Activated T-cell treated with anti-CD3 and anti-CD28 coated beads for 24 hours (primary cell): ENCODE results near the gene NR5A1.

Experiments
- DNase-seq: peaks from one replicate; pipeline ENCODE4 v3.0.0-alpha.2; 2020; ENCODE audit warnings: low read depth

The NR5A1 gene

GRCh38 chr9:124457887-124458431, 49.2 kb downstream of the NR5A1 start:
- DNase-seq = no peak

- DNase-seq = no peak
Observed at GRCh38 chr9:124457079-124457886, 49.9 kb downstream of the NR5A1 start.

- DNase-seq = no peak
Observed at GRCh38 chr9:124456341-124457078, 50.7 kb downstream of the NR5A1 start.

GRCh38 chr9:124455820-124456219, 51.4 kb downstream of the NR5A1 start:
- no peak for DNase-seq

GRCh38 chr9:124454791-124455443, 52.3 kb downstream of the NR5A1 start:
- no peak for DNase-seq

DNA sequence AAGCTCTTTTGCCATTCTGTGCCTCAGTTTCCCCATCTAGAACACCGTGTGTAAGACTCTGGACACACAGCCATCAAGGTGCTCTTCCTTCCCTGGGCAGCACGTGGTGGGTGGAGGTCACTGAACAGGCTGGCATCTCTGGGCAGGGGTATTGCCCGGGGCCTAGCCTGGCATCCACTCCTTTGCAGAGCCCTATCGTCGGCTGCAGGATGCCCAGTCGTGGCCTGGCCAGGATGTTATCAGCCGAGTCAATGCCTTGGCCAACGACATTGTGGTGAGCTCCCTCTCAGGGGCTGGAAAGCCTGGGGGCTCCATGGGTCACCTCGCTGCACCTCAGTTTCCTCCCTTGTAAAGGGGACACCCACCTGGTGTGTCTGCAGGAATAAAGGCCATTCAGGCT, 52.9 kb downstream of the NR5A1 start:
- no peak for DNase-seq

- DNase-seq = no peak
Observed at GRCh38 chr9:124453586-124454191, 53.5 kb downstream of the NR5A1 start.

DNA sequence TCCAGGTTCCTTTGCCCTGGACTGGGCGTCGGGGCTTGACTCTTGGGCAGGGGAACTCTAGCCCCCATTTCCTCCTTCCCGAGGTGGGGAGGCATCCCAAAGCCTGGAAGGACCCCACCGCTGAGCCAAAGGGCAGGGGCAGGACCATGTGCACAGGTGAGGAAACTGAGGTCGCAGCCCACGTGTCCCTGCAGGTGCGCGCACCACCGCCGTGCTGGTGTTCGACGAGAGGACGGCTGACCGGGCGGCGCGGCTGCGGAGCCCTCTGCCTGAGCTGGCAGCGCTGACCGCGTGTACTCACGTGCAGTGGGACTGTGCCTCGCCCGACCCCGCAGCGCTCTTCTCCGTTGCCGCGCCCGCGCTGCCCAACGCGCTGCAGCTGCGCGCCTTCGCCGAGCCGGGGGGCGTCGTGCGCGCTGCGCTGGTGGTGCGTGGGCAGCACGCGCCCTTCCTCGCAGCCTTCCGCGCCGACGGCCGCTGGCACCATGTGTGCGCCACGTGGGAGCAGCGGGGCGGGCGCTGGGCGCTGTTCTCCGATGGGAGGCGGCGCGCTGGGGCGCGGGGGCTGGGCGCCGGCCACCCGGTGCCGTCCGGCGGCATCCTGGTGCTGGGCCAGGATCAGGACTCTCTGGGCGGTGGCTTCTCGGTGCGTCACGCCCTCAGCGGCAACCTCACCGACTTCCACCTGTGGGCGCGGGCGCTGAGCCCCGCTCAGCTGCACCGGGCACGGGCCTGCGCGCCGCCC, 54.2 kb downstream of the NR5A1 start:
- DNase-seq = no peak

GRCh38 chr9:124452326-124452725, 54.9 kb downstream of the NR5A1 start:
- DNase-seq = no peak

DNA sequence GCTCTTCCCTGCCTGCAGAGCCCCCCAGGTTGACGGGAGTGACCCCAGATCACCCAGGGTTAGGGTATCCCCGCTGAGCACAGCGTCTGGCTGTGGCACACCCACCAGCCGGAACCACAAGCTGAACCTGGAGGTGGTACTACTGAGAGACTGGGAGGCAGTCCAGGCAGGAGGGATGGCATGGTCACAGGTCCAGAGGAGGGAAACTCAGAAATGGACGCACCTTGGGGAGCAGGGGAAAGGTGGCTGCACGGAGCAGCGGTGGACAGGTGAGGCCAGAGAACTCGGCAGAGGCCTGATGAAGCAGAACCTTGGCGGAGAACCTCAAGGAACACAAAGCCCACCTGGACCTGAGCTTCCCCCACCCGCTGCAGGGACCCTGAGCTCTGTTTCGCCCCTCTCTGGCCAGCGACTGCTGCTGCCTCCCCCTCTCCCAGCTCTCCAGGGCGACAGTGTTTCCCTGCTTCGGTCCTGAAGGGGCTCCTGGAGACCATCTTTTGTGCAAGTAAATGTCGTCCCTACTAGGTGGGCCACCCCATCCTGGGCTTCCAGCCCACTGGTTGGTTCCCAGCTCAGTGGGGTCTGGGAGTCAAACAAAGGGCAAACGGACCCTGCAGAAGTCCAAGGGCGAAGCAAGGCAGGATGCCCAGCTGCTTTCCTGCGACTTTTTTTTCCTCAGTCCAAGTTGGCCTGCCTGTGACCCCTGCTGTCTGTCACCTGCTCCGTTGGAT, 56.1 kb downstream of the NR5A1 start:
- DNase-seq = no peak

- DNase-seq = no peak
Observed at GRCh38 chr9:124450241-124450924, 56.8 kb downstream of the NR5A1 start, which contains the start of gene ADGRD2. TSS of gene ADGRD2 (plus strand) at chr9:124450451. CDS start at chr9:124451667, 1,216 bp downstream.

GRCh38 chr9:124449381-124450151, 57.6 kb downstream of the NR5A1 start:
- no peak for DNase-seq

DNA sequence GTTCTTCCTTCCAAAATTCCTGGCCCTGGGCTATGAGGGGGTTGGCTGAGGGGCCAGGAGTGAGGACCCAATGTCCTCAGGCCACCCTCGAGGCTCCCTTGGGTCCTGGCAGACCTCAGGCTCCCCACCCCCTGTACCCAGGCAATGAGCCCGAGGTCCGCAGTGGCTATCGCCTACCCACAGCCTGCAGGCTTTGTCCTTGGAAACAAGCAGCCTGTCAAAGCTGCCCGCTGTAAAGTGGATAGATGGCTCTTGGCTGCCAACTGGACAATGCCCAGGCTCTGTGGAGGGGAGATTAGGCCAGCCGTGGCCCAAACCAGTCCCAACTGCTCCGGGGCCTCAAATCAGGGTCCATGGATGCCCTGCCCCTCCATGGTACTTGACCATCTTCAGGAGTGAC, 59.2 kb downstream of the NR5A1 start:
- no peak for DNase-seq

GRCh38 chr9:124447297-124447661, 59.9 kb downstream of the NR5A1 start:
- no peak for DNase-seq

DNA sequence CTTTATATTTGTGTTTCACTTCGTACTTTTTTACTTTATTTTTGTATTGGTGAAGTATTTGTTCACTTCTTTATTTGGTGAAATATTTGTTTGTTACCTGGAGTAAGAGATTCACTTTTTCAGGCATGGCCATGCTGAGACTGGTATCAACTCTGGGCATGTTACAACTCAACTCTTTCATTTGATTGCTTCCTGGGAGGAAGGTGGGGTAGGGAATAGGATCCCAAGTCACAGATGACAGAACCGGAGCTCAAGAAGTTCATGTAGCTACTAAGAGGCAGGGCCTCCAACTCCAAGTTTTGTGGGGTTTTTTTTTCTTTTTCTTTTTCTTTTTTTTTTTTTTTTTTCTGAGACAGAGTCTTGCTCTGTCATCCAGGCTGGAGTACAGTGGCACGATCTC, 63.0 kb downstream of the NR5A1 start:
- DNase-seq = no peak

- DNase-seq = no peak
Observed at GRCh38 chr9:124443625-124444024, 63.6 kb downstream of the NR5A1 start.

DNA sequence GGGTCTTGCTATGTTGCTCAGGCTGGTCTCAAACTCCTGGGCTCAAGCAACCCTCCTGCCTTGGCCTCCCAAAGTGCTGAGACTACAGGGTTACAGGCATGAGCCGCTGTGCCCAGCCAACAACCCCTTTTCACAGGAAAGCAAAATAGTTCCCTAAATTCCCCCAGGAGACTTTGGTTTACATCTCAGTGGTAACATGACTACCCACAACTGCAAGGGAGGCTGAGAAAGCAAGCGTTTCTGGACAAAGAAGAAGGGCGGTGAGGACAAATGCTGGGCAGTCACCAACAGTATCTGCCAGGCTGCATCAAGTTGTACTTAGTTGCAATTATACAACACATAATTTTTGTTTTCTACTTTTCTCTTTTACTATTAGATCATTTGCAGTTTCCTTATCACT, 64.4 kb downstream of the NR5A1 start:
- no peak for DNase-seq

DNA sequence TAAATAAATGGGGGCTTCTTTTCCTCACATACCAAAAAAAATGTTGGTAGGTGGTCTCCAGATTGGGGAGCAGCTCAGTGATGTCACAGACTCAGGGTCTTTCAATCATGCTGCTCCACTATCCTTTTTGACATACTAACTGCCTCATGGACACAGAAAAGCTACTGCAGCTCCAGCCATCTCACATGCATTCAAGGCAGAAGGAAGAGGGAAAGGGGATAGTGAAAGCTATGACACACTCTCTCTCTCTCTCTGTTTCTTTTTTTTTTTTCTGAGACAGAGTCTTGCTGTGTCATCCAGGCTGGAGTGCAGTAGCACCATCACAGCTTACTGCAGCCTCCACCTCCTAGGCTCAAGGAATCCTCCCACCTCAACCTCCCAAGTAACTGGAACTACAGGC, 64.8 kb downstream of the NR5A1 start:
- DNase-seq = no peak

DNA sequence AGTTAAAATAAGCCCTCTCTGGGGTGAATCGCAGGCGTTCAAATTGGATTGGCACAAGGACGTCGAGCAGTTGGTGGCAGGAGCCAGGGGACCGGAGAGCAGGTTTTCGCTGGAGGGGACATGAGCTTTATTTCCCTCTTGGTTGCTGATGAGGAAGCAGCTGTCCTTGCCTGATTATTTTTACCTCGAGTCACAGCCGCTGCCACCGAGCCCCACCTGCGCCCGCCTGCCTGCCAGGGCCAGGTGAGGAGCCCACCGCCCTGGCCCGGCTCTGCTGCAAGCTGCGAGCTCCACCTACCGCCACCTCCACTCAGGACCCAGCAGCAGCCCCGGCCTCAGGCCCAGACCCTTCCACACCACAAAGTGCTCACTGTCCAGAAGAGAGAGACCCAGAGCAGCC, 65.9 kb downstream of the NR5A1 start:
- no peak for DNase-seq
